HG03135 (cell line): ENCODE data around the gene PRELP.
"Not testable (repeated sequence)": the region's sequence is repeated elsewhere in the genome, so short reads cannot be mapped to it uniquely, and the experiment has no call there.

Source experiments
- ATAC-seq: cut with Tn5 transposase; IDR thresholded peaks from one replicate; pipeline ENCODE4 v1.9.1; 2021; ENCODE audit warnings: mild to moderate bottlenecking, moderate library complexity; ENCODE audit not compliant: unreplicated experiment

PRELP gene

DNA sequence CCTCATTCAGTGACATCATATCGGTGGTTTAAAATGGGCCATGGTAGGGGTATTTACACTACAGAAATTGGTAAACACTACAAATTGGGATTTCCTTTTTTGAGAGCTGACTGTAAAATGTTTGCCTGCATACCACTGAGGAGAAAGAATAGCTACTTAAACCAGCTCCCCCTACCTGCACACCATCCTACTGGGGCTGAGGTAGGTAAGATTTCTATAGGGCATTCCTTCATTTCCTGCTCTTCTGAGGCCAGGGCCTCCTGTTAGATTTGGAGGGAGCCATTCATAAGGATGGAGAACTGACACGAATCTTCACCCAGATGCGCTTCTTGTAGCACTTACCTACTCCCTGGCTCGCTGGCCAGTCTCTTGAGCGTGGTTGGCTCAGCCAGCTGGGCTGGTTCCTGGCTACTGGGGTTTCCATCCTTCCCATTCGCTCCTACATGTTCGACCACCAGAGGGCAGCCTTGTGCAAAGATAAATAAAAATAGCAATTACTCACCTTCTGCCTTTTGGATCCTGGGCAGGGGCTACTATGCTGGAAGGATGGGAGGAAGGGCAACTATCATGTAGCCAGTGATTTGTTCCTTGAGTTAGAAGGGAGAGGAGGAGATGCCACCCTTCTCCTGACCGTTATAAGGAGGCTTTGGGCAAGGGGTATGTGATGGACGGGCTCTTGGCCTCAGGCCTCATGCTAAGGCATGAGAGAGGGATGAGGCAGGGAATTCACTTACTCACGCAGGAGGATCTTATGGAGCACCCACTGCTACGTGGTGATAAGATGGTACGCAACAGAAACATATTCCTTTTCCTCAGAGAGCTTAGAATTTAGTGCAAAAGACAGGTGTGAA is 29.0 kb downstream of the PRELP start:
- ATAC-seq = no peak

DNA sequence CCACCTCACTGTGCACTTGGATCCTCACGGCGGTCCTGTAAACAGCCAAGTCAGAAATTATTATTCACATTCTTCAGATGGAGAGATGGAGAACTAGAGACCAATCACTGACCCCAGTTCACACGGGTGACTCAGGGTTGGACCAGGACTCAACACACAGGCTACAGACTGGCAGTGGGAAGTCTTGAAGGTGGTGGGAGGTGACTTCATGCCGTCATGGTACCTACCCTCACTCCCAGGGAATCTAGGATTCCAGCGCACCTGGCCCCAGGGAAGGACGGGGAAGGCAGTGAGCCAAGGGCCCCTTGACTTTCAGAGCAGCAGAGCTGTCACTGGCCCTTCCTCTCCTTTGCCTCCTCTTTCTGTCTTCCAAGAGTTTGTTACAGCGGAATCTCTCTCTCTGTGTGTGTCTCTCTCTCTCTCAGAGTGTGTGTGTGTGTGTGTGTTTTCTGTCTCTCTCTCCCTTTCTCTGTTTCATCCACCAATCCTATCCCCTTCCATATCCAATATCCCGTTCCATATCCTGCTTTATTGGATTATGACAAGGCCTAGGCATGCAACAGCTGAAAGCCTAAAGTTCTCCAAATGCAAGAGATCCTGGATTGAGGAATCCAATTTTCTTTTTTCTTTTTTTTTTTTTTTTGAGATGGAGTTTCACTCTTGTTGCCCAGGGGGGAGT is 30.1 kb downstream of the PRELP start:
- no peak for ATAC-seq

DNA sequence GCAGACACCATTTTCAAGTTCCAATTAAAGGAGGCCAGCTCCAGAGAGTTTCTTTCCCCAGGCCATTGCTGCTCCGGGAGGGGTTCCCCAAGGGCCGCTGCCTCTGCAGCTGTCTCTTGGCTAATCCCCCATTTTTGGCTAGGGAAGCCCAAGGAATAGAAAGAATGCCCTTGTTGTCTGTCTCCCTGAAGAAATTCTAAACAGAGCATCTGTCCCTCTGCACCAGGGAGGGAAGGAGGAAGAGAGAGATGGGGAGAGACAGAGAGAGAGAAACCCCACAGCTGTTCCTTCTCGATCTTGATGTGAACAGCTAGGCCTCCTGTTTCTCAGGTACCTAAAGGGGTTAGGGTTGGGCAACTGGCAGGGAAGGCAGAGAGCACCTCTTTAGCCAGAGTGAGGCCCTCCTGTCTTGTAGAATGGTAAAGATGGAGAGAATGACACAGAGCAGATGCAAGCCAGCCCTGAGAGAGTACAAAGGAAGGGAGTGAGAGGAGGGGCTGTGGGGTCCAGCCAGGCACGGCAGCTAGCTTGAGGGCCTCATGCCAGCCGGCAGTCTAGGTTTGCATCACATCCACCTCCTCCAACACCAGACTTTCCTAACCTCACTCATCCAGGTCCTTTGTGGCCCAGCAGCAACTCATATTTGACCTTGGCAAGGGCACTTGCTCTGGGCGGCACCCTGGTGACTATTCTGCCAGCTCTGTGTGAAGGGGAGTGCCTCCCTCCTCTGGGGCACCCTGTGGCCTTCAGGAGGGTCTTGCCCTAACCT is 31.4 kb downstream of the PRELP start:
- ATAC-seq = no peak

DNA sequence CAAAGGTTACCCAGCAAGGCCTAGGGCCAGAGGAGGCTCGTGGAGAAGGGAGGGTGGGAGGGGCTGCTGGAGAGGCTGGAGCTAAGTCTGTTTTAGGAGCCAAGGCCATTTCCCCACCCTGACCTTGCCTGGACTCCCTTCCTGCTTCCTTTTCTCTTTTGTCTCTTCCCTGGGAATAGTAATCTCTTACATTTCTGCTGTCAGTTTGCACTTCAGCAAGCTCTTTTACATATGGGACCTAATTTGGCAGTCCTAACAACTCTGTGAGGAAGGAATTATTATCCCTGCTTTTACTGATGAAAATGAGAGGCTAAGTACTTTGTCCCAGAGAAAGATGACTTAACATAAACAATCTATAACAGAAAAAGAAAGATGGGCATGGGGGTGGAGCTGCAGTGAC is 32.2 kb downstream of the PRELP start:
- ATAC-seq = no peak

DNA sequence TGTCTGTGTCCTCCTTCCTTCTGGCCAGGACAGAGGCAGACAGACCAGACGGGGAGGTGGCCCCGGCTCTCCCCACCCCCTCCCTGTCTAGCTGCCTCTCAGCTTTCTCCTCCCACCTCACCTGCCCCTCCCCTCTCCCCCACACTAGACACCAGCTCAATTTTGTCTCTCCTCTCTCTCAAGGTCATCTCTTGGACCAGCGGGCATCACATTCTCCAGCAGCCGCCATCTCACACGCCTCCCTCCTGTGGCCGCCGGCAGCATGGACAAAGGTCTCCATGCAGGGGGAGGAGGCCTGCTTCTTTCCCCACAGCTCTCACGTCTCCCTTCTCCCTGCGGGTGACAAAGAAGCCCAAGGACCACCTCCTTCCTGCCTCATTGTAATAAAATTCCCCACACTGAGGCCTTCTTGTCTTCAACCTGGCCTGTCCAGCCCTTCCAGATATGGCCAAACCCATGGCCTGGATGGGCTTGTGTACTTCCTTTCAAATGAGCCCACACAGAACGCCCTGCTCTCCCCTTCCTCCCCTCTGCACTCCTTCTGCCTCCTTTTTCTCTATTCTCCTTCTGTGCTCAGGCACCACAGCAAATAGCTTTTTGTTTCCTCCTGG is 33.0 kb downstream of the PRELP start:
- no peak for ATAC-seq

DNA sequence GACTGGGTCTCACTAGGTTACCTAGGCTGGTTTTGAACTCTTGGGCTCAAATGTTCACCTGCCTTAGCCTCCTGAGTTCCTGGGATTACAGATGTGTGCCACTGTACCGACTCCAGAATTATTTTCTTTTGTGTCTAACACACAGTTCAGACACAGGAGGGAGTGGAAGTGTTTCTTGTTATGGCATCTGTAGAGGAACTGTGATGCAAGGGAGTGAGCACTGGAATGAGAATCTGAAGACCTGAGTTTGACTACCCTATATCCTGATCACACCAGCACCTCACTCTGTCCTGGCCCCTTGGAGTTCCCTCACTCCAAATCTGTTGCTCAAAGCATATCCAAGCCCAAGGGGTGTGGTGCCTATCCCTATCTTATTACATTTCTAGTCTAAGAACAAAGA is 33.5 kb downstream of the PRELP start:
- no peak for ATAC-seq

DNA sequence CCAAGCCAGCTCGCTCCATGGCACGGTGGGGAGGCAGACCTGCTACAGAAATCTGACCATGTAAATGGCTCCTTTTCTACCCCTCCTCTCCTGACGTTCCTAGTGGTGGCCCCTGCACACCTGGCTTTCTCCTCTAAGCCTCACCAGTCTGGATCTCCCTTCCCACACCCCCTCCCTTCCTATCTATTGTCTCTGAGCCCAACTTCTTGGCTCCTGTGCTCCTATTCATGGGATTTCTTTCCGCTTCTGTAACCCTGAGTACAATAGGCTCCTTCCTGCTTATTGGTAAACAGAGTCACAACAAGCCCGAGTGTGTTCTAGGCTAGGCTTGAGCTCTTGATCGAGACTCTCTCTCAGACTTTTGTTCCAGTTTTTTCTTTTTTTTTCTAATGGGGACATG is 35.9 kb downstream of the PRELP start:
- no peak for ATAC-seq

DNA sequence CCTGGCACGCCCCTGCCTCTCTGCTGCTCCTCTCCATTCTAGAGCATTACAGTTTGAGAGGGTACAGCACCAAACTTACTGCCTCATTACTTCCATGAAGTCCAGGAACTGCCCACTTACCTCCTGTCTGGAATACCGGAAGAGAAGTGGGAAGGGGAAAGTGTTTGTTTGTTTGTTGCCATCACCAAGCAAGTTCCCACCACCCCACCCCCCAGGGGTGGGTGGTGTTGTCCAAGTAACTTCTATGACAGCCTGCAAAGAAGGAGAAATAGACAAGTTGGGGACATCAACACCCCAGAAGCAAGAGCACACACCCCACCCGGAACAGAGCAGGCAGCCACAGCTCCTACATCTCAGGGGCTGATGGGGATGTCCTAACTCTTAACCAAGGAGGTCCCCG is 36.3 kb downstream of the PRELP start:
- ATAC-seq = no peak

DNA sequence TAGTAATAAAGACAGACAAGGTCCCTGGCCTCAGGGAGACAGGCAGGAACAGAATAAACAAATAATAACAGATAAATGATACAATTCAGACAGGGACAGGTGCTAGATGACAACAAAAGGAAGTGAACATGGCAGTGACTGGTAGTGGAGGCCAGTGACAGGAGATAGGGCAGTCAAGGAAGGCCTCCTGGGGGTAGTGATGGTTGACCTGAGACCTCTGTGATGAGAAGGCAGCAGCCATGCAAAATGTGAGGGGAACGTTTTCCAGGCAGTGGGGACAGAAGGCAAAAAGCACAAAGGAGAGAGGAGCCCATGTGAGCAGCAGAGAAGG is 36.9 kb downstream of the PRELP start:
- no peak for ATAC-seq

DNA sequence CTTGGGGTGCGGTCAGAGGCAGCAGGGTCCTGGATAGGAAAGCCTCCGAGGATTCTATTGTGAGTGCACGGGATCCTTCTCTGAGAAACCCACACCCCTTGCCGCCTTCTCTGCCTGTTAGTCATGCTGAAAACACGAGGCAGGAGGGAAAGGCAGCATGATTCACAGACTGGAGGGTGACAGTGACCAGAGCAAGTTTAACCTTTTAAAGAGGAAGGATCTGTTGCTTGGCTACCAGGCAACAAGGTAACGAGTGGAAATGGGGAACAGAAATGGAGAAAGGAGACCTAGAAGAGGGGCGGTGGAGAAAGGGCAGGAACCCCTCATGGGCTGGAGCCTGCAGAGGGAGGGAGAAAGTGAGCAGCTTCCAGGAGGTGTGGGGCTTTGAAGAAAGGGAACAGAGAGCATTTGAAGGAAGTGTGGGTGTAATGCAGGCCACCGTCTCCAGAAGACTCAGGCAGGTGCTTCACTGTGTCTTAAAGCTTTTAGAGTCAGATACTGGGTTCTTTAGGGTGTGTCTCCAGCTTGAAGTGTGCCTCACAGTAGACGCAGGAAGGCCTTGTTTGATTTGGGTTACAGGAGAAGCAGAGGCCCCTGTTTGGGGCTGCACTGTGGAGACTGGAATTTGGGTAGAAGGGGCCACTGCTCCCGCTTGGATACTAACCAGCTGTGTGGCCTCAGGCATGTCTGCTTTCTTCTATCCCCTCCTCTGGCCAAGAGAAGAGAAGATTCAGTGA is 37.4 kb downstream of the PRELP start:
- no peak for ATAC-seq

DNA sequence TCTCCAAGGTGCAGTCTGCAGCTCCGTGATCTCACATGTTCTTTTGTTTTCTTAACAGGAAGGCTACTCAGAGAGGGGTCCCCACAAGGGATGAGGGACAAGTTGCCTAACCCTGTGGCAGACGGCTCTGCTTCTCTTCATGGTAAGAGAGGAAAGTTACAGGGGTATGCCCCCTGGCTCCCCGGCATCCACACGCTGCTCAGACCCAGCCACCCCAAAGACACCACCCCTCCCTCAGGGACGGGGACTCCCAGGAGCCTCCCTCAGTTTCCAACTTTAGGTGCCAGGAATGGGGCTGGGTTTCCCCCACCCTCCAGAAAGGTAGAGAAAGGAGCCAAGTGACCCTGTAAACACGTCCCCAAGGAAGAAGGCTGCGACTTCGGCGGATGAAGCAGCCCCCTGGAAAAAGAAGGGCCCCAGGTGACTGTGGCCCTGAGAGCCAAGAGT is 38.0 kb downstream of the PRELP start:
- no peak for ATAC-seq

DNA sequence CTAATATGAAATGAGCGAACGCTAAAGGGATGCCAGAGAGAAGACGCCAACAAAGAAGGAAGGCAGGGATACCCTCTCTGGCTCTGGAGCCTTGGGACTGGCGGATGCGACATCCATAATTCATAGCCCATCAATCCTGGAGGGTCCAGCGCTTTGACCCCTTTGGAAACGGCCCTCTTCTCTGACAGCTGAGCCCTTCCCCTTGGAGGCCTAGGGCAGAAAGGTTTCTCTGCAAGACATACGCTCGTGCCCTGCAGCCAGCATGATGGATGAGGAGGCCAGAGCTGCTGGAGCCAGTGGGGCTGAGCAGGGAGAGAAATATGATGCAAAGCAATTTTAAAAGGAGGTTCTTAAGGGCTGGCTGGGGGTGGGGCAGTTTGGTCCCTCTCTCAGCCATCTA is 40.6 kb downstream of the PRELP start:
- ATAC-seq = no peak

DNA sequence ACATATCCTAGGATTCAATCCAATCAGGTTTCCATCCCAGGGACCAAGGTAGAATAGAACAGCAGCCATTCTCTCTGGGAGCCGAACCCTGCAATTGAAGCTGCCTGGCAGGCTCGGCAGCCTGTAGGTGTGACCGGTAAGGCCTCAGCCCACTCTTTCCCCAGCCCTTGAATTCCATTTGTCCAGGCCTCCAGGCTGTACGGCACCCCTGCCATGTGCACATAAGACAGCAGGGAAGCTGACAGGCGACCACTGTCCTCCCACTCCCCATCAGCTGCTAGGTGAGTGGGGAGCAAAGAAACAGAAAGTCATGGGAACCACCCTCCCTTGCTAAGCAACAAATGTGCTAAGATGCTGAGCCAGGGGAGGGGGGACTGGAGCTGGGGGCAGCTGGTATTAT is 41.3 kb downstream of the PRELP start:
- no peak for ATAC-seq

DNA sequence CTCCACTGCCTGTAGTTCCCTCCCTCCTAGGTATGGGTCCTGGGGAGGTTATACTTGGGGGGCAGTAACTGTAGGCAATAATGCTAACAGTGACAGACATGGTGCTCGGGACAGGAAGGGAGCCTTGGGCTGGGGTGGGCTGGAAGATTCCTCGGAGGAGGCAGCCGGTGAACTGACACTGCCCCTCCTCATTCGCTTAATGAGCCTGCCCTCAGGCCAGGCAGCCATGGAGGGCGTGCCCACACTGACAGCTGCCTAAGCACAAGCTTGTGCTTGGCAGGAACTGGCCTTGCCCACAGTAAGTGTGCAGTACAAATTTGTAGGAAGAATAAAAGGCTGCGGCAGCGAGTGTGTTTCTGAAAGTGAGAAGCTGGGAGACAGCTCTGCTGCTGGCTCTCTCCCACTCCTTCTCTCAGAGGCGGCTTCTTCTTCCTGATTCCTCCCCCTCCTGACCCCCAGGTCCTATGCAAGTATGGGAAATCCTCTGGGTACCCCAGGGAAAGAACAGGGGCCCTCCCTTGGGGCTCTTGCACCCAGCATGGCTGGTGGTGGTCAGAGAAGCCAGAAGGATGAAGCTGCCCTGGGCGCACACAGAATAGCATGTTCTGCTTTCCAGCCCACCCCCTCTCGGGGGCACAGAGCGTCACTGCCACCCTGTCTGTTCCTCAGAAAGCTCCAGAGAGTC is 42.0 kb downstream of the PRELP start:
- no peak for ATAC-seq

DNA sequence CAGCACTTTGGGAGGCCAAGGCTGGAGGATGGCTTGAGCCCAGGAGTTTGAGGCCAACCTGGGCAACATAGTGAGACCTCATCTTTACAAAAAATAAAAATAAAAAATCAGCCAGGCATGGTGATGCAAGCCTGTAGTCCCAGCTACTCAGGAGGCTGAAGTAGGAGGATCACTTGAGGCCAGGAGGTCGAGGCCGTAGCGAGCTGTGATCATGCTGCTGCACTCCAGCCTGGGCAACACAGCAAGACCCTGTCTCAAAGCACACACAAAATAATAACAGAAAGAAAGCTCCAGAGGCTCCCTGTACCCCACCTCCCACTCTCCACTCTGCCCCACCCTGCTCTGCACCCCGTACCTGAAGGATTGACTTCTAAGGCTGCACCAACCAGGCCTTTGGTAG is 42.5 kb downstream of the PRELP start:
- ATAC-seq = not testable (repeated sequence)

DNA sequence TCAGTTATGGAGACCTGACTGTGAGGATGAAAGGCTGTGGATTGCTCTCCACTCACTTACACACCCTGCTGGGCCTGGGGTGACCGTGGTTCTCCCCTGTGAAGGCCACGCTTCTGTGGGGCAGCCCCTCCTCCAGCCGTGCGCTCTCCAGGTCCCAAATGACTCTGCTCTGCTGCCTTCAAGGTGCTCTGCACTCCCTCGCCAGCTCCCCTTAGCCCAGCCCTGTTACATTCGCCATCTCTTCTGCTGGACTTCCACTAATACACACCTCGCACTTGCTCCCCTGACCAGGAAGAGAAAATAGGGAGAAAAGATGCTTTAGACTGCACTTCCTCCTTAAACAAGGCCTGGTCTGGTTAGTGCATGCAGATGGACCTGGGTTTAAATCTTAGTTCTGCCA is 42.9 kb downstream of the PRELP start:
- no peak for ATAC-seq

DNA sequence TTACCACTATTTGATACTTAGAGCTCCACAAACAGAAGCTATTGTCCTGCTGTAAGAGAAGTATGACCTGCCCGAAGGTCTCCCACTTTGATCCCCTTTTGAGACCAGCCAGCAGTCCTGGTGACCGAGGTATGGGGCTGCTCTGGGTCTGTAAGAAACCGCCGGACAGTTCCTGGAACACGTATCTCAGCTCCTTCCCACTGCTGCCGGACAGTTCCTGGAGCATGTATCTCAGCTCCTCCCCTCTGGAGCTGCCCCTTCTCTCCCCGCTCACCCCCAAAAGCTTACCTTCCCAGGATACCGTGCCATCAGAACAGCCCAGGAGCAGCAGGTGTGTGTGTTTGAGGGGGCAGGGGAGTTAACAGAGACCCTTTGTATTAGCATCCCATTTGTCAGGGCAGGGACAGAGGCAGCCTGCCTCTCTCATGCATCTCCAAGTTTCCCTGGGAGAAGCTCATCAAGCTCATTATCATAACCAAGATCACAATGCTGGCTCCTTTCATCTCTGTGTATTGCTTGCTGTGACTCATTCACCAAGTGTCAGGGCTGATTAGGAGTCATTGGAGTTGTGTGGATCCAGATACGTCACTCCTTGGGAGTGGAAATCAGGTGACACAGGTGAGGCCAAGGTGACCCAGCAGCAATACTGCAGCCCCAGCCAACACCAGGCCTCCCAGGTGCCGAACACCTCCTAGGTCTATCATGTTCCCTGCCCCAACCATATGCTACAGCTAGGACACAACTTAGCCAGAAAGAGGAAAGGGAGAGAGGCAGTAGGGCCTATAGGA is 43.6 kb downstream of the PRELP start:
- ATAC-seq = no peak

DNA sequence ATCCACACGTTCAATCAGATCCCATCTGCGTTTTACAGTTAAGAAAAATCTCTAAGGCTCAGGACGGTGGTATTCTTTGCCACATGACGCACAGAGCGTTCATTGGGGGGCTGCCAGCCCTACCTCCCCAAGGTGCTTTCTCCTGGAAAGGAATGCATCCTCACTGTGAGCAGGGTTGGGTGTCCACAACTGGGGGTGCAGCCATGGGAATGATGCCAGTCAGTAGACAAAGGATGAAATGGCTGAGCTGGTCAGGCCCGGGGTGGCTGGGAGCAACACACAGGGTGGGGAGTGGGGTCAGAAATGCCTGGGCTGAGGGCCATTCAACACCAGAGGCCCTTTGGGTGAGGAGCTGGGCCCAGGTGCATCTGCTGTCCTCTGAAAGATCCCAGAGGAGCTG is 44.3 kb downstream of the PRELP start:
- no peak for ATAC-seq

DNA sequence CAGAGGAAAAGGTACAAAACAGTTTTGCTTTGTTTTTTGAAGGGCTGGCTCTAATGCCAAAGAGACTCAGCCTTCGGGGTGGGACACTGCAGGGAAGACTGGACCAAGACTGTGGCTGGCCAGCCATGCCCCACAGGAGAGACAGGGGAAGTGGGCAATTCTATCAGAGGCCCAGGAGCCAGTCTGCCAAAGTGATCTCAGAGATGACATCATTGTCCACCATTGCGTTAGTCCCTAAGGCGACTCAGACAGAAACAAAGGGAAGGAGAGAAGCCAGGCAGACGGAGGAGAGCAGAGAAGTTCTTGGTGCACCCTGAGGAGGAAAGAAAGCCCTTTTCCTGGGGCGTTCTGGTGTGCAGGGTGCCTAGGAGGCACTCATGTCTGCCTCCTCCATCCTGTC is 44.7 kb downstream of the PRELP start:
- ATAC-seq = no peak
